ENCODE results near the gene LTV1. TPM values are rescaled to one million over a fixed set of nuclear protein-coding genes. Genes with fewer than 3 reads are reported as not detected.
"Not testable (repeated sequence)": the region's sequence is repeated elsewhere in the genome, so short reads cannot be mapped to it uniquely, and the experiment has no call there.

Gene LTV1, protein sequence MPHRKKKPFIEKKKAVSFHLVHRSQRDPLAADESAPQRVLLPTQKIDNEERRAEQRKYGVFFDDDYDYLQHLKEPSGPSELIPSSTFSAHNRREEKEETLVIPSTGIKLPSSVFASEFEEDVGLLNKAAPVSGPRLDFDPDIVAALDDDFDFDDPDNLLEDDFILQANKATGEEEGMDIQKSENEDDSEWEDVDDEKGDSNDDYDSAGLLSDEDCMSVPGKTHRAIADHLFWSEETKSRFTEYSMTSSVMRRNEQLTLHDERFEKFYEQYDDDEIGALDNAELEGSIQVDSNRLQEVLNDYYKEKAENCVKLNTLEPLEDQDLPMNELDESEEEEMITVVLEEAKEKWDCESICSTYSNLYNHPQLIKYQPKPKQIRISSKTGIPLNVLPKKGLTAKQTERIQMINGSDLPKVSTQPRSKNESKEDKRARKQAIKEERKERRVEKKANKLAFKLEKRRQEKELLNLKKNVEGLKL
- total RNA-seq = 10 to 100 TPM; 18.7 to 29.3 (median 21.5) TPM

- Histone ChIP-seq H3K9me3 (no peaks in the 10 kb centered on the region), H3K36me3 (peaks cover 7 to 33% (median 26%) of the 10 kb centered on the region in 4 donors), H3K4me1 (peaks cover 16 to 25% (median 20%) of the 10 kb centered on the region in 4 donors), H3K27me3 (no peaks in the 10 kb centered on the region), H3K27ac (peak within 1 kb of the TSS; percentile 95 to 96 (median 96)), H3K4me3 (peak within 1 kb of the TSS; percentile 79 to 94 (median 84))
- DNase-seq (peak; percentile 96 to 97), ATAC-seq (ENCODE audit: low FRiP score in 2 of 2) (peak; percentile 99)
- TF ChIP-seq EP300 (IDR thresholded peaks at IDR 0.05) (no peak), POLR2AphosphoS5 (IDR thresholded peaks at IDR 0.05) (peak in 1 of 2 donors; percentile 76), POLR2A (IDR thresholded peaks at IDR 0.05) (peak in 3 of 4 donors; percentile 12 to 80 (median 58)), CTCF (IDR thresholded peaks at IDR 0.05) (peak in 1 of 6 experiments; percentile 13)
- WGBS, 2 donors = 0% methylated on average over 25 to 54 of the region's 64 CpGs
These were observed at the start of gene LTV1 for GRCh38 chr6:143842902-143843676. LTV1 (plus strand) TSS chr6:143843338; CDS start chr6:143843478, 140 bp downstream.

DNA sequence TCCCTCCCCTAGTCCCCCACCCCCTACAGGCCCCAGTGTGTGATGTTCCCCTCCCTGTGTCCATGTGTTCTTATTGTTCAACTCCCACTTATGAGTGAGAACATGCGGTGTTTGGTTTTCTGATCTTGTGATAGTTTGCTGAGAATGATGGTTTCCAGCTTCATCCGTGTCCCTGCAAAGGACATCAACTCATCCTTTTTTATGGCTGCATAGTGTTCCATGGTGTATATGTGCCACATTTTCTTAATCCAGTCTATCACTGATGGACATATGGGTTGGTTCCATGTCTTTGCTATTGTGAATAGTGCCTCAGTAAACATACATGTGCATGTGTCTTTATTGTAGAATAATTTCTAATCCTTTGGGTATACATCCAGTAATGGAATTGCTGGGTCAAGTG lies 46.6 kb upstream of the LTV1 start:
- 98 to 100% methylated on average over 2 of the region's 2 CpGs for WGBS, 2 donors
- not testable (repeated sequence) for H3K4me3 ChIP-seq; H3K27me3 ChIP-seq; H3K4me1 ChIP-seq; H3K9me3 ChIP-seq; ATAC-seq (ENCODE audit: low FRiP score in 2 of 2); DNase-seq; H3K27ac ChIP-seq
- peaks cover 0 to 32% (median 2%) of the 10 kb centered on the region in 4 donors for H3K36me3 ChIP-seq

DNA sequence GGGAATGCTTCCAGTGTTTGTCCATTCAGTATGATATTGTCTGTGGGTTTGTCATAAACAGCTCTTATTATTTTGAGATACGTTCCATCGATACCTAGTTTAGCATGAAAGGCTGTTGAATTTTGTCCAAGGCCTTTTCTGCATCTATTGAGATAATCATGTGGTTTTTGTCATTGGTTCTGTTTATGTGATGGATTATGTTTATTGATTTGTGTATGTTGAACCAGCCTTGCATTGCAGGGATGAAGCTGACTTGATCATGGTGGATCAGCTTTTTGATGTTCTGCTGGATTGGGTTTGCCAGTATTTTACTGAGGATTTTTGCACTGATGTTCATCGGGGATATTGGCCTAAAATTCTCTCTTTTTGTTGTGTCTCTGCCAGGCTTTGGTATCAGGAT lies 44.7 kb upstream of the LTV1 start:
- not testable (repeated sequence) for H3K27ac ChIP-seq; H3K9me3 ChIP-seq; H3K4me3 ChIP-seq; H3K4me1 ChIP-seq; ATAC-seq (ENCODE audit: low FRiP score in 2 of 2); DNase-seq; H3K27me3 ChIP-seq
- 91 to 100% methylated on average over 3 of the region's 3 CpGs for WGBS, 2 donors
- peaks cover 0 to 27% (median 2%) of the 10 kb centered on the region in 4 donors for H3K36me3 ChIP-seq

DNA sequence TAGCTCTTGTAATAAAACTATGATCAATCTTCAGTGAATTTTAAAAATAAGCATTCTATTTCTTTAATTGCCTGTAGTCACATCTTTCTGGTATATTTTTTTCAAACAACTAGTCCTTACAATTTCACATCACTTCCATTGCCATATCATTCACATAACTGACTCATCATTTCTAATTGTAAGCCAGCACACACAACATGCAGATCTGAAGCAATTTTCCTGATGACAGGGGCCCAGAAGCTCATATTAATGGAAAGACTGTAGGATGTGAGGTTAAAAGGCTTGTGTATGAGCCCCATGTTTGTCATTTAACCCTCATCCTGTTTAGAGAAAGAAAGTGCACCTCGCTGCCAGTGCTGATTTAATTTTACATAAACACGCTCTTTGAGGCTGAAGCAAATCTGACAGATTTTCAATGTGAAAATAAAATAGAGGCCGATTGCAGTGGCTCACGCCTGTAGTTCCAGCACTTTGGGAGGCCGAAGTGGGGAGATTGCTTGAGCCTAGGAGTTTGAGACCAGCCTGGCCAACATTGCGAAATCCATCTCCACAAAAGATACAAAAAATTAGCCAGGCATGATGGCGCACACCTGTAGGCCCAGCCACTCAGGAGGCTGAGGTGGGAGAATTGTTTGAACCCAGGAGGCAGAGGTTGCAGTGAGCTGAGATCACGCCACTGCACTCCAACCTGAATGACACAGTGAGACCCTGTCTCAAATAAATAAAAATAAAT lies 40.1 kb upstream of the LTV1 start:
- Histone ChIP-seq H3K27ac (no peak overlapping the region), H3K4me1 (peaks cover 0 to 3% (median 1%) of the 10 kb centered on the region in 4 donors), H3K4me3 (no peak overlapping the region), H3K9me3 (no peaks in the 10 kb centered on the region), H3K36me3 (peaks cover 0 to 29% (median 3%) of the 10 kb centered on the region in 4 donors), H3K27me3 (no peaks in the 10 kb centered on the region)
- DNase-seq (no peak), ATAC-seq (ENCODE audit: low FRiP score in 2 of 2) (no peak)
- 85 to 91% methylated on average over 8 of the region's 8 CpGs for WGBS, 2 donors
- TF ChIP-seq POLR2AphosphoS5 (IDR thresholded peaks at IDR 0.05) = no peak
- no peak for TF ChIP-seq EP300 (IDR thresholded peaks at IDR 0.05)
- no peak for TF ChIP-seq POLR2A (IDR thresholded peaks at IDR 0.05)
- no peak for TF ChIP-seq CTCF (IDR thresholded peaks at IDR 0.05)

- TF ChIP-seq POLR2AphosphoS5 (IDR thresholded peaks at IDR 0.05) (no peak), POLR2A (IDR thresholded peaks at IDR 0.05) (no peak), EP300 (IDR thresholded peaks at IDR 0.05) (no peak)
- no peak overlapping the region for H3K27ac ChIP-seq
- 82 to 84% methylated on average over 9 of the region's 9 CpGs for WGBS, 2 donors
- no peaks in the 10 kb centered on the region for H3K9me3 ChIP-seq
- H3K4me1 ChIP-seq = peaks cover 0 to 3% (median 1%) of the 10 kb centered on the region in 4 donors
- ATAC-seq (ENCODE audit: low FRiP score in 2 of 2) (no peak), DNase-seq (no peak)
- H3K36me3 ChIP-seq = peaks cover 0 to 36% (median 3%) of the 10 kb centered on the region in 4 donors
- H3K27me3 ChIP-seq = no peaks in the 10 kb centered on the region
- no peak overlapping the region for H3K4me3 ChIP-seq
These were observed 39.2 kb upstream of the LTV1 start for GRCh38 chr6:143803769-143804568.

All from upper lobe of left lung (tissue), 6 donors.